CD14-positive monocyte (primary cell): ENCODE results near the gene GRM3. TPM values are rescaled to one million over a fixed set of nuclear protein-coding genes. Genes with fewer than 3 reads are reported as not detected.

Experiments used
- DNase-seq, 3 donors: peaks; one replicate each; pipeline ENCODE4 v3.0.0-alpha.2; 2011 to 2022
- H2AFZ ChIP-seq: 2 replicates; pipeline ENCODE4 v1.6.0; 2012; ENCODE audit warnings: mild to moderate bottlenecking, low read depth, low read length, inconsistent platforms; ENCODE audit not compliant: insufficient read depth, poor library complexity, severe bottlenecking
- H3K27ac ChIP-seq, 2 donors: 1 replicate in 1 of 2; 2 replicates in 1 of 2; pipeline ENCODE4 v1.5.1; 2012 to 2013; ENCODE audit warnings: low read length in 2 of 2, control low read depth in 1 of 2, inconsistent platforms in 1 of 2, low read depth in 1 of 2, mild to moderate bottlenecking in 1 of 2
- H3K27me3 ChIP-seq, 2 donors: one replicate each; pipeline versions ENCODE4 v1.6.0 to v1.6.1; 2011 to 2013; ENCODE audit warnings: low read length in 2 of 2; ENCODE audit not compliant: control insufficient read depth in 2 of 2, insufficient read depth in 2 of 2
- H3K36me3 ChIP-seq, 2 donors: replicated peaks in 1 of 2; 1 replicate in 1 of 2; 2 replicates in 1 of 2; pipeline versions ENCODE4 v1.5.1 to v1.6.1; 2012 to 2013; ENCODE audit warnings: low read length in 2 of 2, control low read depth in 1 of 2, inconsistent platforms in 1 of 2, mild to moderate bottlenecking in 1 of 2; ENCODE audit not compliant: insufficient read depth in 2 of 2, control insufficient read depth in 1 of 2
- H3K4me1 ChIP-seq, 2 donors: 1 replicate in 1 of 2; 2 replicates in 1 of 2; pipeline versions ENCODE4 v1.5.1 to v1.6.1; 2012 to 2013; ENCODE audit warnings: low read length in 2 of 2, control low read depth in 1 of 2, inconsistent platforms in 1 of 2, mild to moderate bottlenecking in 1 of 2, moderate library complexity in 1 of 2; ENCODE audit not compliant: insufficient read depth in 2 of 2, control insufficient read depth in 1 of 2
- H3K4me2 ChIP-seq: replicated peaks from 2 replicates; pipeline ENCODE3; 2012; ENCODE audit warnings: low read length, moderate library complexity, mild to moderate bottlenecking; ENCODE audit not compliant: poor library complexity, severe bottlenecking; ENCODE audit errors: extremely low read depth
- H3K4me3 ChIP-seq, 3 experiments: fragments of 200-600 bp in 1 of 3; sonication (generic) in 1 of 3; replicated peaks in 1 of 3; 1 replicate in 2 of 3; 2 replicates in 1 of 3; pipeline ENCODE4 v1.5.1; 2011 to 2013; ENCODE audit warnings: low read length in 3 of 3, mild to moderate bottlenecking in 3 of 3, control low read depth in 2 of 3, low read depth in 2 of 3, inconsistent platforms in 1 of 3, moderate library complexity in 1 of 3
- H3K79me2 ChIP-seq: 2 replicates; pipeline ENCODE4 v1.6.0; 2012; ENCODE audit warnings: mild to moderate bottlenecking, control low read depth, inconsistent platforms, low read length, moderate library complexity; ENCODE audit not compliant: insufficient read depth
- H3K9ac ChIP-seq: 2 replicates; pipeline ENCODE4 v1.6.0; 2017; ENCODE audit warnings: low read length, mild to moderate bottlenecking; ENCODE audit not compliant: insufficient read depth, poor library complexity, severe bottlenecking
- H3K9me3 ChIP-seq, 2 donors: replicated peaks in 1 of 2; 1 replicate in 1 of 2; 2 replicates in 1 of 2; pipeline versions ENCODE4 v1.5.1 to v1.6.1; 2012 to 2013; ENCODE audit warnings: low read length in 2 of 2, control low read depth in 1 of 2; ENCODE audit not compliant: control insufficient read depth in 1 of 2, insufficient read depth in 1 of 2
- H4K20me1 ChIP-seq: 2 replicates; pipeline ENCODE4 v1.6.0; 2012; ENCODE audit warnings: mild to moderate bottlenecking, low read length, control low read depth, moderate library complexity; ENCODE audit not compliant: insufficient read depth
- H3K27ac Mint-ChIP-seq, 7 donors: one replicate each; pipeline ENCODE4 v1.8.0; 2020; ENCODE audit warnings: mild to moderate bottlenecking in 7 of 7, mixed read lengths in 7 of 7, moderate library complexity in 6 of 7, inconsistent platforms in 2 of 7
- H3K27me3 Mint-ChIP-seq, 3 donors: one replicate each; pipeline ENCODE4 v1.8.0; 2021 to 2022; ENCODE audit warnings: low read depth in 3 of 3, mild to moderate bottlenecking in 3 of 3, mixed read lengths in 3 of 3, moderate library complexity in 3 of 3, inconsistent platforms in 1 of 3
- H3K36me3 Mint-ChIP-seq, 2 donors: one replicate each; pipeline ENCODE4 v1.8.0; 2020; ENCODE audit warnings: mixed read lengths in 2 of 2, inconsistent platforms in 1 of 2, mild to moderate bottlenecking in 1 of 2
- H3K4me1 Mint-ChIP-seq: one replicate; pipeline ENCODE4 v1.8.0; 2020; ENCODE audit warnings: mild to moderate bottlenecking, mixed read lengths
- H3K4me3 Mint-ChIP-seq, 2 donors: one replicate each; pipeline ENCODE4 v1.8.0; 2020; ENCODE audit warnings: mild to moderate bottlenecking in 2 of 2, mixed read lengths in 2 of 2, moderate library complexity in 1 of 2
- H3K9me3 Mint-ChIP-seq, 7 donors: one replicate each; pipeline ENCODE4 v1.8.0; 2020 to 2022; ENCODE audit warnings: mixed read lengths in 7 of 7, mild to moderate bottlenecking in 6 of 7, moderate library complexity in 6 of 7, inconsistent platforms in 2 of 7
- WGBS: methylation state at CpG from one replicate; pipeline ENCODE4 v1.1.5; 2013; ENCODE audit warnings: missing lambda C conversion rate; ENCODE audit not compliant: insufficient coverage; 5-methylcytosine and 5-hydroxymethylcytosine counted together
- intact Hi-C, 2 donors: fragments of 100-400 bp; cut with micrococcal nuclease; formaldehyde crosslinking; loops; one replicate each; pipeline versions ENCODE4 v1.15.0 to v1.15.1; 2023
- polyA plus RNA-seq, 3 donors: library from polyadenylated mRNA; depleted of rRNA in 1 of 3; unstranded in 2 of 3; stranded (reverse) in 1 of 3; fragments of 300-500 nt in 2 of 3; fragments of >200 nt in 1 of 3; fragmentation: Illumina TruSeq in 2 of 3; gene quantifications; 1 replicate in 2 of 3; 2 replicates in 1 of 3; pipeline ENCODE4 v1.2.3, GENCODE V29; 2012 to 2021
- TF ChIP-seq, protein P1 (sequence below): fragments of 200-600 bp; IDR thresholded peaks from one replicate; pipeline ENCODE4 v1.8.0; 2022; ENCODE audit warnings: antibody characterized with exemption, mild to moderate bottlenecking

The GRM3 gene
- polyA plus RNA-seq, 3 donors, result not detected

GRCh38 chr7:86645676-86646276, 2.1 kb downstream of the GRM3 start:
- H3K9ac ChIP-seq, result no peak overlapping the region
- no peaks in the 10 kb centered on the region for H3K4me1 ChIP-seq
- H3K27ac ChIP-seq, result no peak overlapping the region
- no peak overlapping the region for H3K4me3 ChIP-seq
- no peak for DNase-seq
- H3K9me3 ChIP-seq, result peaks cover 4 to 8% of the 10 kb centered on the region in 2 donors
- H3K79me2 ChIP-seq, result no peaks in the 10 kb centered on the region
- no peaks in the 10 kb centered on the region for H3K36me3 Mint-ChIP-seq
- no peaks in the 10 kb centered on the region for H3K36me3 ChIP-seq
- H3K9me3 Mint-ChIP-seq, result peaks cover 0 to 12% (median 4%) of the 10 kb centered on the region in 7 donors
- H3K27ac Mint-ChIP-seq, result no peak overlapping the region
- H3K4me3 Mint-ChIP-seq, result no peak overlapping the region
- intact Hi-C loops, result no loop called here
- WGBS, result no CpG with 5 or more reads among the region's 2 CpGs
- H3K27me3 Mint-ChIP-seq, result peaks cover 22 to 31% (median 27%) of the 10 kb centered on the region in 3 donors
- no peaks in the 10 kb centered on the region for H4K20me1 ChIP-seq
- no peak overlapping the region for H3K4me2 ChIP-seq
- H2AFZ ChIP-seq, result no peak overlapping the region
- TF ChIP-seq, protein P1, sequence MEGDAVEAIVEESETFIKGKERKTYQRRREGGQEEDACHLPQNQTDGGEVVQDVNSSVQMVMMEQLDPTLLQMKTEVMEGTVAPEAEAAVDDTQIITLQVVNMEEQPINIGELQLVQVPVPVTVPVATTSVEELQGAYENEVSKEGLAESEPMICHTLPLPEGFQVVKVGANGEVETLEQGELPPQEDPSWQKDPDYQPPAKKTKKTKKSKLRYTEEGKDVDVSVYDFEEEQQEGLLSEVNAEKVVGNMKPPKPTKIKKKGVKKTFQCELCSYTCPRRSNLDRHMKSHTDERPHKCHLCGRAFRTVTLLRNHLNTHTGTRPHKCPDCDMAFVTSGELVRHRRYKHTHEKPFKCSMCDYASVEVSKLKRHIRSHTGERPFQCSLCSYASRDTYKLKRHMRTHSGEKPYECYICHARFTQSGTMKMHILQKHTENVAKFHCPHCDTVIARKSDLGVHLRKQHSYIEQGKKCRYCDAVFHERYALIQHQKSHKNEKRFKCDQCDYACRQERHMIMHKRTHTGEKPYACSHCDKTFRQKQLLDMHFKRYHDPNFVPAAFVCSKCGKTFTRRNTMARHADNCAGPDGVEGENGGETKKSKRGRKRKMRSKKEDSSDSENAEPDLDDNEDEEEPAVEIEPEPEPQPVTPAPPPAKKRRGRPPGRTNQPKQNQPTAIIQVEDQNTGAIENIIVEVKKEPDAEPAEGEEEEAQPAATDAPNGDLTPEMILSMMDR, result no peak
- no peaks in the 10 kb centered on the region for H3K4me1 Mint-ChIP-seq
- peaks cover 17 to 38% of the 10 kb centered on the region in 2 donors for H3K27me3 ChIP-seq

DNA sequence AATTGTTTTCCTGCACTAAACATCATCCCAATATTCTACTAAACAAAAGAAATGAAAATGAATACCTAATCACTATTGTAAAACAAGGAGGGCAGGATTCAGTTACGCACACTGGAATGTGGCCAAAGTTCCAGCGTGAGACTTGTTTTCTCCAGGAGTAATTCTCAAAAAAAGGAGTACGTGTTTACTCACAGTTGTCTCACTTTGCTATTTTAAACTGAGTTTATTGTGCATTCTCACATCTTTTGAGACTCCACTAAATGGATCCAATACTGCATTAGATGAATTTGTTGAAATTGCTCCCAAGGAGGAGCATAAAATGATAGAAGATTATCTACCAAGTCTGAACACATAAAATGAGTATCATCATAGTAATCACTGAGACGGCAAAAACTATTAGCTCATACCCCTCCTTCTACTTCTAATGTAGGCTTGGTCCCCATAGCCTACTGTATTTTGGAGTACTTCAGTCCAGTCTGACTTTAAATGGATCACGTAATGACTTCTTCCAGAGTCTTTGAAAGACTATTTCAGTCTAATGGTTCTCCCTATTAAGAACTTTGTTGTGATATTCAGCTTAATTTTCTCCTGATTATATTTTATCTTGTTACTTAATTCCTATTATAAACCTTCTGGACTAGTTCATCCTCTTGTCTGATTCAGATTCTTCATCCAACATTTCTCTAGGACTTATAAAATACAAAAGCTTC, 3.8 kb downstream of the GRM3 start:
- Mint-ChIP-seq H3K9me3 (peaks cover 0 to 12% (median 4%) of the 10 kb centered on the region in 7 donors), H3K36me3 (no peaks in the 10 kb centered on the region), H3K27me3 (peaks cover 22 to 29% (median 24%) of the 10 kb centered on the region in 3 donors), H3K4me1 (no peaks in the 10 kb centered on the region), H3K27ac (no peak overlapping the region), H3K4me3 (no peak overlapping the region)
- no peaks in the 10 kb centered on the region for H4K20me1 ChIP-seq
- H3K4me3 ChIP-seq, result no peak overlapping the region
- DNase-seq, result no peak
- no peak overlapping the region for H3K9ac ChIP-seq
- intact Hi-C loops, result no loop called here
- H3K27ac ChIP-seq, result no peak overlapping the region
- WGBS, result 100% methylated on average over 3 of the region's 5 CpGs
- H3K79me2 ChIP-seq, result no peaks in the 10 kb centered on the region
- TF ChIP-seq, protein P1, result no peak
- no peaks in the 10 kb centered on the region for H3K4me1 ChIP-seq
- no peak overlapping the region for H3K4me2 ChIP-seq
- H3K27me3 ChIP-seq, result peaks cover 16 to 33% of the 10 kb centered on the region in 2 donors
- H3K36me3 ChIP-seq, result no peaks in the 10 kb centered on the region
- peaks cover 4 to 8% of the 10 kb centered on the region in 2 donors for H3K9me3 ChIP-seq
- no peak overlapping the region for H2AFZ ChIP-seq
